HG03469 (cell line): ENCODE data around the gene PTPRG.
"Not testable (repeated sequence)": the region's sequence is repeated elsewhere in the genome, so short reads cannot be mapped to it uniquely, and the experiment has no call there.

Experiments
- ATAC-seq: cut with Tn5 transposase; IDR thresholded peaks from one replicate; pipeline ENCODE4 v1.9.1; 2021; ENCODE audit warnings: mild to moderate bottlenecking, moderate library complexity, moderate number of reproducible peaks; ENCODE audit not compliant: unreplicated experiment

PTPRG gene

GRCh38 chr3:61561374-61562041 is at the start of gene PTPRG:
Gene PTPRG (plus strand): TSS chr3:61561571. CDS start chr3:61562288, 717 bp downstream.
- no peak for ATAC-seq

- ATAC-seq = peak; percentile 33
Observed at GRCh38 chr3:61518590-61518989, 42.8 kb upstream of the PTPRG start.

GRCh38 chr3:61520966-61521628 is 40.3 kb upstream of the PTPRG start:
- peak; percentile 91 for ATAC-seq

- ATAC-seq = no peak
Observed at GRCh38 chr3:61522060-61522459, 39.3 kb upstream of the PTPRG start.

- no peak for ATAC-seq
Observed at GRCh38 chr3:61522626-61523025, 38.7 kb upstream of the PTPRG start.

- no peak for ATAC-seq
Observed at GRCh38 chr3:61524933-61525332, 36.4 kb upstream of the PTPRG start.

- no peak for ATAC-seq
Observed at GRCh38 chr3:61526308-61526707, 35.1 kb upstream of the PTPRG start.

- ATAC-seq = no peak
Observed at GRCh38 chr3:61527011-61527410, 34.4 kb upstream of the PTPRG start.

GRCh38 chr3:61530355-61530754 is 31.0 kb upstream of the PTPRG start:
- no peak for ATAC-seq

- no peak for ATAC-seq
Observed at GRCh38 chr3:61531528-61531927, 29.8 kb upstream of the PTPRG start.

GRCh38 chr3:61532739-61533500 is 28.5 kb upstream of the PTPRG start:
- no peak for ATAC-seq

GRCh38 chr3:61535826-61536225 is 25.5 kb upstream of the PTPRG start:
- ATAC-seq = no peak

- no peak for ATAC-seq
Observed at GRCh38 chr3:61537366-61537765, 24.0 kb upstream of the PTPRG start.

GRCh38 chr3:61538486-61538885 is 22.9 kb upstream of the PTPRG start:
- no peak for ATAC-seq

GRCh38 chr3:61541694-61542093 is 19.7 kb upstream of the PTPRG start:
- ATAC-seq = no peak

- no peak for ATAC-seq
Observed at GRCh38 chr3:61545716-61546115, 15.7 kb upstream of the PTPRG start.

GRCh38 chr3:61547625-61548024 is 13.7 kb upstream of the PTPRG start:
- no peak for ATAC-seq

- ATAC-seq = not testable (repeated sequence)
Observed at GRCh38 chr3:61552704-61553103, 8.7 kb upstream of the PTPRG start.

- ATAC-seq = no peak
Observed at GRCh38 chr3:61559136-61559731, 2.1 kb upstream of the PTPRG start.

- ATAC-seq = no peak
Observed at GRCh38 chr3:61560517-61561373, 626 bp upstream of the PTPRG start.
